ENCODE results near the gene NR1H4. TPM values are rescaled to one million over a fixed set of nuclear protein-coding genes. Genes with fewer than 3 reads are reported as not detected.

The NR1H4 gene
- total RNA-seq, 1 donor from 2014 or later: not detected

DNA sequence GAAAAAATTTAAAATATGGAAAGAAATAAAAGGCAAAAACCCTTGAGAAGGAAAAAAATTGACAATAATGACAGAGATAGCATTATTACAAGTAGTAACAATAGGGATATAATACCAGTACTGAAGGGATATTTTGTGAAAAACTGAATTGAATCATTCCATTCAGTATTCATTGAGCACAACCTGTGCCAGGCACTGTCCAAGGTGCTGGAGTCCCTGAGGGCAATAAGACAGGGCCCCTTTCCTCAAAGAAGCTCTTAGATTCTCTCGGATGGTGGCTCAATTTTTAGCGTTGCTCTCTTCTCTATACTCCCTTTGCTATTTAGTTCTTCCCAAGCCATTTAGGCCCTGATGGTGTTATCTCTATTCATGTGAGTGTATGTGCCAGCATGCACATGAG is 65.5 kb downstream of the NR1H4 start:
- no peak overlapping the region for H3K4me2 ChIP-seq (ENCODE audit: low read length)
- no peak overlapping the region for H3K27ac ChIP-seq (ENCODE audit: low read depth, low read length)
- Mint-ChIP-seq H3K36me3 (ENCODE audit: low read depth, unreplicated experiment) (no peaks in the 10 kb centered on the region), H3K27me3 (ENCODE audit: low read depth, unreplicated experiment) (no peaks in the 10 kb centered on the region), H3K27ac (ENCODE audit: unreplicated experiment) (no peak overlapping the region), H3K9me3 (ENCODE audit: unreplicated experiment) (no peaks in the 10 kb centered on the region), H3K4me3 (ENCODE audit: unreplicated experiment) (no peak overlapping the region), H3K4me1 (ENCODE audit: low read depth, unreplicated experiment) (no peaks in the 10 kb centered on the region)
- H3K36me3 ChIP-seq (ENCODE audit: insufficient read depth, low read length): no peaks in the 10 kb centered on the region
- no peaks in the 10 kb centered on the region for H4K20me1 ChIP-seq (ENCODE audit: insufficient read depth, low read length)
- H2AFZ ChIP-seq (ENCODE audit: low read depth, low read length): no peak overlapping the region
- H3K4me3 ChIP-seq (ENCODE audit: insufficient read depth, low read depth, low read length): no peak overlapping the region
- FAIRE-seq (no peak), DNase-seq (ENCODE audit: low read depth) (peak; percentile 31)
- peaks cover 2% of the 10 kb centered on the region for H3K27me3 ChIP-seq (ENCODE audit: insufficient read depth, low read length)
- H3K9me3 ChIP-seq (ENCODE audit: insufficient read depth, low read depth, low read length): no peaks in the 10 kb centered on the region
- no peaks in the 10 kb centered on the region for H3K4me1 ChIP-seq (ENCODE audit: insufficient read depth, low read length)
- TF ChIP-seq CTCF (IDR thresholded peaks at IDR 0.05; ENCODE audit: insufficient read depth, low read depth, low read length) (no peak), EZH2 (IDR thresholded peaks at IDR 0.05; ENCODE audit: insufficient read depth, low read length) (no peak)
- H3K79me2 ChIP-seq (ENCODE audit: insufficient read depth, low read length): no peaks in the 10 kb centered on the region
- H3K9ac ChIP-seq (ENCODE audit: low read length): no peak overlapping the region

- Mint-ChIP-seq H3K36me3 (ENCODE audit: low read depth, unreplicated experiment) (no peaks in the 10 kb centered on the region), H3K9me3 (ENCODE audit: unreplicated experiment) (no peaks in the 10 kb centered on the region), H3K27me3 (ENCODE audit: low read depth, unreplicated experiment) (peaks cover 4% of the 10 kb centered on the region), H3K27ac (ENCODE audit: unreplicated experiment) (no peak overlapping the region), H3K4me3 (ENCODE audit: unreplicated experiment) (no peak overlapping the region), H3K4me1 (ENCODE audit: low read depth, unreplicated experiment) (no peaks in the 10 kb centered on the region)
- Histone ChIP-seq H3K9me3 (ENCODE audit: insufficient read depth, low read depth, low read length) (no peaks in the 10 kb centered on the region), H3K4me2 (ENCODE audit: low read length) (no peak overlapping the region), H3K36me3 (ENCODE audit: insufficient read depth, low read length) (no peaks in the 10 kb centered on the region), H2AFZ (ENCODE audit: low read depth, low read length) (no peak overlapping the region), H3K4me3 (ENCODE audit: insufficient read depth, low read depth, low read length) (no peak overlapping the region), H4K20me1 (ENCODE audit: insufficient read depth, low read length) (no peaks in the 10 kb centered on the region), H3K9ac (ENCODE audit: low read length) (no peak overlapping the region), H3K27ac (ENCODE audit: low read depth, low read length) (no peak overlapping the region), H3K4me1 (ENCODE audit: insufficient read depth, low read length) (no peaks in the 10 kb centered on the region), H3K79me2 (ENCODE audit: insufficient read depth, low read length) (no peaks in the 10 kb centered on the region), H3K27me3 (ENCODE audit: insufficient read depth, low read length) (peaks cover 2% of the 10 kb centered on the region)
- TF ChIP-seq EZH2 (IDR thresholded peaks at IDR 0.05; ENCODE audit: insufficient read depth, low read length): no peak
- no peak for TF ChIP-seq CTCF (IDR thresholded peaks at IDR 0.05; ENCODE audit: insufficient read depth, low read depth, low read length)
- FAIRE-seq (no peak), DNase-seq (ENCODE audit: low read depth) (no peak)
Observed at GRCh38 chr12:100544165-100544564, 70.5 kb downstream of the NR1H4 start.

DNA sequence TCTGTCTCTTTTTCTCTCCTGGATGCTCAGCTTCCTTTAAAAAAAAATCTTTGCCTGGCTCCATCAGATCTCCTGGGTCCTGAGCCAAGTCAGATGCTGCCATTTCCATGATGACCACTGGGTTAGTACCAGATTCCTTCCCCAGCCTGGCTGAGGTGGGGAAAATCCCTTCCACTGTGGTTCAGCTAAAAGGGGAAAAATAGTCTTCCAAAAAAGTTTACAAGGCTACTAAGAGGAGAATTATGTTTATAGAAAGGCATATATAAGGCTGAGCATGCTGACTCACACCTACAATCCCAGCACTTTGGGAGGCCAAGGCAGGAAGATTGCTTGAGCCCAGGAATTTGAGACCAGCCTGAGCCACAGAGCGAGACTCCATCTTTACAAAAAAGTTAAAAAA is 71.4 kb downstream of the NR1H4 start:
- H3K4me3 ChIP-seq (ENCODE audit: insufficient read depth, low read depth, low read length): no peak overlapping the region
- Mint-ChIP-seq H3K4me1 (ENCODE audit: low read depth, unreplicated experiment) (no peaks in the 10 kb centered on the region), H3K4me3 (ENCODE audit: unreplicated experiment) (no peak overlapping the region), H3K27me3 (ENCODE audit: low read depth, unreplicated experiment) (peaks cover 4% of the 10 kb centered on the region), H3K36me3 (ENCODE audit: low read depth, unreplicated experiment) (no peaks in the 10 kb centered on the region), H3K9me3 (ENCODE audit: unreplicated experiment) (no peaks in the 10 kb centered on the region), H3K27ac (ENCODE audit: unreplicated experiment) (no peak overlapping the region)
- no peaks in the 10 kb centered on the region for H3K79me2 ChIP-seq (ENCODE audit: insufficient read depth, low read length)
- H3K4me2 ChIP-seq (ENCODE audit: low read length): no peak overlapping the region
- no peak overlapping the region for H3K27ac ChIP-seq (ENCODE audit: low read depth, low read length)
- peak; percentile 3 for DNase-seq (ENCODE audit: low read depth)
- H3K9me3 ChIP-seq (ENCODE audit: insufficient read depth, low read depth, low read length): no peaks in the 10 kb centered on the region
- H4K20me1 ChIP-seq (ENCODE audit: insufficient read depth, low read length): no peaks in the 10 kb centered on the region
- no peaks in the 10 kb centered on the region for H3K36me3 ChIP-seq (ENCODE audit: insufficient read depth, low read length)
- no peaks in the 10 kb centered on the region for H3K4me1 ChIP-seq (ENCODE audit: insufficient read depth, low read length)
- FAIRE-seq: no peak
- TF ChIP-seq CTCF (IDR thresholded peaks at IDR 0.05; ENCODE audit: insufficient read depth, low read depth, low read length): no peak
- no peak for TF ChIP-seq EZH2 (IDR thresholded peaks at IDR 0.05; ENCODE audit: insufficient read depth, low read length)
- H2AFZ ChIP-seq (ENCODE audit: low read depth, low read length): no peak overlapping the region
- no peak overlapping the region for H3K9ac ChIP-seq (ENCODE audit: low read length)
- H3K27me3 ChIP-seq (ENCODE audit: insufficient read depth, low read length): peaks cover 2% of the 10 kb centered on the region

Data from astrocyte (in vitro differentiated cells and primary cell).